HL-60 (cell line): ENCODE results near the gene HOXB8.

Experiments
- GABPA ChIP-seq: IDR thresholded peaks from 2 replicates; pipeline ENCODE4 v1.6.1; 2012; ENCODE audit warnings: low read depth
- POLR2AphosphoS5 ChIP-seq: IDR thresholded peaks from 2 replicates; pipeline ENCODE4 v1.6.1; 2012; ENCODE audit warnings: low read depth
- SPI1 ChIP-seq: IDR thresholded peaks from 2 replicates; pipeline ENCODE4 v1.6.1; 2012; ENCODE audit warnings: low read depth, mild to moderate bottlenecking, borderline replicate concordance
- TF ChIP-seq, protein P1 (sequence below): IDR thresholded peaks from one replicate; pipeline ENCODE4 v1.5.1; 2011; ENCODE audit warnings: low read length, control low read depth, inconsistent platforms; ENCODE audit not compliant: insufficient read depth
- TF ChIP-seq, protein P2 (sequence below): IDR thresholded peaks from 2 replicates; pipeline ENCODE4 v1.6.1; 2012; ENCODE audit warnings: low read depth; ENCODE audit not compliant: insufficient replicate concordance

DNA sequence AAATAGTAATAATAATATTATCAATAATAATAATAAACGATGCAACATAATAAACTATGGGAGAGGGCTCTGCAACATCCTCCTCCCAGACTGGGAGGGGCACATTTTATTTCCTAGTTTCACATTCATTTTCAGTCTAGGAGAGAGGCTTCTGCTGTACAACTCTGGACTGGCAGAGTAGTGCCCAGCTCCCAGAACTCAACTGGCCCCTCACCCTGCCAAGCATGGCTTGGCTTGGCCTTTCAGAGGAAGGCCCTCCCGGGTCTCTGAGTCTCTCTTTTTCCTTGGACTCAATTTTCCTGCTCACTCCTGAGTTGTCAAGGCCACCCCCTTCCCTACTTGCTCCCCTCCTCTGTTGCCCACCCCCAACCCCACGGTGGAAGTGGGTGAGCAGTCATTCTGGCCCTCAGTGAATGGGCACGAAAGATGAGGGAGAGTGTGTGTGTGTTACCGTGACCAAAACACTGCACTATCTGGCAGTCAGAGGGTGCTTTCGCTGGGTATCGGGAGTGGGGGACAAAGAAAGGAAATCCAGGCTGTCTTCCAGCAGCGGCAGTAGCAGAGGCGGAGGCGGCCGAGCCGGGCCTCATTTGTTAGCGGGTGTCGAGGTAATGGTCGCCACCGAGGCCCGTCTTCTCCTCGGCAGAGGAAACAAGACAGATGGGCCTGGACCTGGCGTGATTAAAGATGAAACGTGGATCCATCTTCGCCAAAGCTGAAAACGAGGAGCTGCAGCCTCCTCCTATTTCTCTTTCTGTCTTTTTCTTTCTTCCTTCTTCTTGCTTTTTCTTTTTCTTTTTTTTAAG lies 39.2 kb downstream of the HOXB8 start:
- TF ChIP-seq, protein P1, sequence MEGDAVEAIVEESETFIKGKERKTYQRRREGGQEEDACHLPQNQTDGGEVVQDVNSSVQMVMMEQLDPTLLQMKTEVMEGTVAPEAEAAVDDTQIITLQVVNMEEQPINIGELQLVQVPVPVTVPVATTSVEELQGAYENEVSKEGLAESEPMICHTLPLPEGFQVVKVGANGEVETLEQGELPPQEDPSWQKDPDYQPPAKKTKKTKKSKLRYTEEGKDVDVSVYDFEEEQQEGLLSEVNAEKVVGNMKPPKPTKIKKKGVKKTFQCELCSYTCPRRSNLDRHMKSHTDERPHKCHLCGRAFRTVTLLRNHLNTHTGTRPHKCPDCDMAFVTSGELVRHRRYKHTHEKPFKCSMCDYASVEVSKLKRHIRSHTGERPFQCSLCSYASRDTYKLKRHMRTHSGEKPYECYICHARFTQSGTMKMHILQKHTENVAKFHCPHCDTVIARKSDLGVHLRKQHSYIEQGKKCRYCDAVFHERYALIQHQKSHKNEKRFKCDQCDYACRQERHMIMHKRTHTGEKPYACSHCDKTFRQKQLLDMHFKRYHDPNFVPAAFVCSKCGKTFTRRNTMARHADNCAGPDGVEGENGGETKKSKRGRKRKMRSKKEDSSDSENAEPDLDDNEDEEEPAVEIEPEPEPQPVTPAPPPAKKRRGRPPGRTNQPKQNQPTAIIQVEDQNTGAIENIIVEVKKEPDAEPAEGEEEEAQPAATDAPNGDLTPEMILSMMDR, result no peak
- TF ChIP-seq POLR2AphosphoS5, result no peak
- TF ChIP-seq, protein P2, sequence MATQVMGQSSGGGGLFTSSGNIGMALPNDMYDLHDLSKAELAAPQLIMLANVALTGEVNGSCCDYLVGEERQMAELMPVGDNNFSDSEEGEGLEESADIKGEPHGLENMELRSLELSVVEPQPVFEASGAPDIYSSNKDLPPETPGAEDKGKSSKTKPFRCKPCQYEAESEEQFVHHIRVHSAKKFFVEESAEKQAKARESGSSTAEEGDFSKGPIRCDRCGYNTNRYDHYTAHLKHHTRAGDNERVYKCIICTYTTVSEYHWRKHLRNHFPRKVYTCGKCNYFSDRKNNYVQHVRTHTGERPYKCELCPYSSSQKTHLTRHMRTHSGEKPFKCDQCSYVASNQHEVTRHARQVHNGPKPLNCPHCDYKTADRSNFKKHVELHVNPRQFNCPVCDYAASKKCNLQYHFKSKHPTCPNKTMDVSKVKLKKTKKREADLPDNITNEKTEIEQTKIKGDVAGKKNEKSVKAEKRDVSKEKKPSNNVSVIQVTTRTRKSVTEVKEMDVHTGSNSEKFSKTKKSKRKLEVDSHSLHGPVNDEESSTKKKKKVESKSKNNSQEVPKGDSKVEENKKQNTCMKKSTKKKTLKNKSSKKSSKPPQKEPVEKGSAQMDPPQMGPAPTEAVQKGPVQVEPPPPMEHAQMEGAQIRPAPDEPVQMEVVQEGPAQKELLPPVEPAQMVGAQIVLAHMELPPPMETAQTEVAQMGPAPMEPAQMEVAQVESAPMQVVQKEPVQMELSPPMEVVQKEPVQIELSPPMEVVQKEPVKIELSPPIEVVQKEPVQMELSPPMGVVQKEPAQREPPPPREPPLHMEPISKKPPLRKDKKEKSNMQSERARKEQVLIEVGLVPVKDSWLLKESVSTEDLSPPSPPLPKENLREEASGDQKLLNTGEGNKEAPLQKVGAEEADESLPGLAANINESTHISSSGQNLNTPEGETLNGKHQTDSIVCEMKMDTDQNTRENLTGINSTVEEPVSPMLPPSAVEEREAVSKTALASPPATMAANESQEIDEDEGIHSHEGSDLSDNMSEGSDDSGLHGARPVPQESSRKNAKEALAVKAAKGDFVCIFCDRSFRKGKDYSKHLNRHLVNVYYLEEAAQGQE, result no peak
- no peak for TF ChIP-seq SPI1
- no peak for TF ChIP-seq GABPA
